ACHN (cell line): ENCODE measurements around the gene COL23A1.

ENCODE experiments used
- DNase-seq: peaks from one replicate; pipeline ENCODE4 v3.0.0-alpha.2; 2015
- in situ Hi-C: cut with HindIII; loops from 2 replicates; pipeline ENCODE4 v1.10.0; 2017; ENCODE audit warnings: low sequenced_read_pairs, low pct_ligation_motif_present, low pct_unique_long_range_greater_than_20kb

Gene COL23A1

GRCh38 chr5:178368716-178369300 is 221.4 kb downstream of the COL23A1 start:
- in situ Hi-C loops, result no loop called here
- DNase-seq, result no peak

- in situ Hi-C loops, result no loop called here
- DNase-seq, result no peak
Measured at GRCh38 chr5:178368274-178368673, 221.9 kb downstream of the COL23A1 start.

GRCh38 chr5:178367736-178368120 is 222.5 kb downstream of the COL23A1 start:
- in situ Hi-C loops, result no loop called here
- DNase-seq, result no peak

GRCh38 chr5:178366998-178367735 is 223.0 kb downstream of the COL23A1 start:
- in situ Hi-C loops, result no loop called here

GRCh38 chr5:178365501-178366440 is 224.4 kb downstream of the COL23A1 start:
- no peak for DNase-seq
- in situ Hi-C loops, result no loop called here

More at GRCh38 chr5:178366998-178367735, 223.0 kb downstream of the COL23A1 start:
- DNase-seq, result no peak

- in situ Hi-C loops, result no loop called here
- DNase-seq, result no peak
Measured at GRCh38 chr5:178364326-178364675, 225.9 kb downstream of the COL23A1 start.

GRCh38 chr5:178363501-178364325 is 226.5 kb downstream of the COL23A1 start:
- in situ Hi-C loops, result no loop called here
- no peak for DNase-seq

- in situ Hi-C loops, result no loop called here
- no peak for DNase-seq
Measured at GRCh38 chr5:178361657-178362445, 228.3 kb downstream of the COL23A1 start.

GRCh38 chr5:178360926-178361235 is 229.3 kb downstream of the COL23A1 start:
- in situ Hi-C loops, result no loop called here
- DNase-seq, result no peak

GRCh38 chr5:178360222-178360925 is 229.8 kb downstream of the COL23A1 start:
- in situ Hi-C loops, result no loop called here
- DNase-seq, result no peak

- DNase-seq, result no peak
- in situ Hi-C loops, result no loop called here
Measured at GRCh38 chr5:178359738-178360137, 230.5 kb downstream of the COL23A1 start.

GRCh38 chr5:178357678-178358077 is 232.5 kb downstream of the COL23A1 start:
- no peak for DNase-seq
- in situ Hi-C loops, result no loop called here

- in situ Hi-C loops, result no loop called here
- no peak for DNase-seq
Measured at GRCh38 chr5:178357121-178357521, 233.1 kb downstream of the COL23A1 start.

- no peak for DNase-seq
- in situ Hi-C loops, result no loop called here
Measured at GRCh38 chr5:178356431-178356872, 233.7 kb downstream of the COL23A1 start.

GRCh38 chr5:178355671-178356070 is 234.5 kb downstream of the COL23A1 start:
- in situ Hi-C loops, result no loop called here
- no peak for DNase-seq

GRCh38 chr5:178353461-178353860 is 236.7 kb downstream of the COL23A1 start:
- in situ Hi-C loops, result no loop called here
- DNase-seq, result no peak

GRCh38 chr5:178352035-178352349 is 238.2 kb downstream of the COL23A1 start:
- no peak for DNase-seq
- in situ Hi-C loops, result no loop called here
